ENCODE results near the gene SLC2A5.

DNA sequence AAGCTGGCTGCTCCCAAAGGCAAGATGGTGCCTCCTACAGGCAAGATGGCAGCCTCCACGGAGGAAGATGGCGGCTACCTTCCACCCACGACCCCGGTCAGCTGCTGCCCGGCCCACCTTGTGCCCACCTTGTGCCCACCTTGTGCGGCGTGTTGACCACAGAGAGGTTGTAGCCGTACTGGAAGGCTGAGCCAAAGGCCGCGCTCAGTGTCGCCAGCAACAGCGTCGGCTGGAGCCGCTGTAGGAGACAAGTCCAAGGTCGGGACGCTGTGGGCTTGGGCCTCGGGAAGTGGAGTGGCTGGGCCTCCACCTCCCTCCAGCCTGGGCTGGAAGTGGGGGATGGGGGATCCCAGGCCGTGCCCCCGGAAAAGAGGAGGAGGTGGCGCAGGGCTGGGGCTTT, 44.6 kb downstream of the SLC2A5 start:
- TF ChIP-seq, protein P1, sequence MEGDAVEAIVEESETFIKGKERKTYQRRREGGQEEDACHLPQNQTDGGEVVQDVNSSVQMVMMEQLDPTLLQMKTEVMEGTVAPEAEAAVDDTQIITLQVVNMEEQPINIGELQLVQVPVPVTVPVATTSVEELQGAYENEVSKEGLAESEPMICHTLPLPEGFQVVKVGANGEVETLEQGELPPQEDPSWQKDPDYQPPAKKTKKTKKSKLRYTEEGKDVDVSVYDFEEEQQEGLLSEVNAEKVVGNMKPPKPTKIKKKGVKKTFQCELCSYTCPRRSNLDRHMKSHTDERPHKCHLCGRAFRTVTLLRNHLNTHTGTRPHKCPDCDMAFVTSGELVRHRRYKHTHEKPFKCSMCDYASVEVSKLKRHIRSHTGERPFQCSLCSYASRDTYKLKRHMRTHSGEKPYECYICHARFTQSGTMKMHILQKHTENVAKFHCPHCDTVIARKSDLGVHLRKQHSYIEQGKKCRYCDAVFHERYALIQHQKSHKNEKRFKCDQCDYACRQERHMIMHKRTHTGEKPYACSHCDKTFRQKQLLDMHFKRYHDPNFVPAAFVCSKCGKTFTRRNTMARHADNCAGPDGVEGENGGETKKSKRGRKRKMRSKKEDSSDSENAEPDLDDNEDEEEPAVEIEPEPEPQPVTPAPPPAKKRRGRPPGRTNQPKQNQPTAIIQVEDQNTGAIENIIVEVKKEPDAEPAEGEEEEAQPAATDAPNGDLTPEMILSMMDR (conservative IDR thresholded peaks at IDR 0.05): no peak
- no peak for TF ChIP-seq EZH2 (IDR thresholded peaks at IDR 0.05; ENCODE audit: low read depth)

Data from PC-9 (cell line).